Vagina (tissue), 2 donors: ENCODE results near the gene TSPY9. TPM values are rescaled to one million over a fixed set of nuclear protein-coding genes. Genes with fewer than 3 reads are reported as not detected.
"Not testable (repeated sequence)": the region's sequence is repeated elsewhere in the genome, so short reads cannot be mapped to it uniquely, and the experiment has no call there.

Experiments
- DNase-seq, 2 donors: peaks; one replicate each; pipeline ENCODE4 v3.0.0-alpha.2; 2017; ENCODE audit errors: extremely low spot score in 2 of 2
- H3K27ac ChIP-seq: fragments of 200-600 bp; sonication (generic); one replicate; pipeline ENCODE4 v1.5.1; 2019
- H3K27me3 ChIP-seq: fragments of 200-600 bp; sonication (generic); one replicate; pipeline ENCODE4 v1.5.1; 2019
- H3K36me3 ChIP-seq, 2 donors: fragments of 200-600 bp; sonication (generic); one replicate each; pipeline ENCODE4 v1.5.1; 2017 to 2019
- H3K4me1 ChIP-seq: fragments of 200-600 bp; sonication (generic); one replicate; pipeline ENCODE4 v1.5.1; 2019
- H3K4me3 ChIP-seq, 2 donors: fragments of 200-600 bp; sonication (generic); 1 replicate in 1 of 2; 2 replicates in 1 of 2; pipeline ENCODE4 v1.5.1; 2016 to 2019
- H3K9me3 ChIP-seq: fragments of 200-600 bp; sonication (generic); one replicate; pipeline ENCODE4 v1.5.1; 2019
- intact Hi-C: fragments of 100-400 bp; cut with DNase I; formaldehyde crosslinking; loops from one replicate; pipeline ENCODE4 v1.15.1; 2023
- total RNA-seq: library from RNA; depleted of rRNA; stranded (reverse); fragments of >200 nt; gene quantifications from one replicate; pipeline ENCODE4 v1.2.3, GENCODE V29; 2016

TSPY9 gene, protein sequence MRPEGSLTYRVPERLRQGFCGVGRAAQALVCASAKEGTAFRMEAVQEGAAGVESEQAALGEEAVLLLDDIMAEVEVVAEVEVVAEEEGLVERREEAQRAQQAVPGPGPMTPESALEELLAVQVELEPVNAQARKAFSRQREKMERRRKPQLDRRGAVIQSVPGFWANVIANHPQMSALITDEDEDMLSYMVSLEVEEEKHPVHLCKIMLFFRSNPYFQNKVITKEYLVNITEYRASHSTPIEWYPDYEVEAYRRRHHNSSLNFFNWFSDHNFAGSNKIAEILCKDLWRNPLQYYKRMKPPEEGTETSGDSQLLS
- total RNA-seq: not detected

DNA sequence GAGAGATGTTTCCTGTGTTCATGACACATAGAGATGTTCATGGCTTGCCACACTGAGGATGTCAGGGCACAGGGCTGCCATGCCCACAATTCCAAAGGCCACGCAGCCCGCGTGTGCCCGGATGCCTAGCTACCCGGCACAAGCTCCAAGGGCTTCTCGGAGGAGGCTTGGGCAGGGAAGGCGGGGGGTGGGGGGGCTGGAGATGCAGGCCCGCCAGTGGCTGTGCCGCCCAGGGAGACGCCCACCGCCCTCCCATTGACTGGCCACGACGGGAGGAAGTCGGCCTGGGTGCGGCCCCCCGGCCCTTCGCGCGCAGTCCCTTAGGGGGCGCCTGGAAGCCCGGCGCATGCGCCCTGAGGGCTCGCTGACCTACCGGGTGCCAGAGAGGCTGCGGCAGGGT is at the start of gene TSPY9:
TSPY9 (plus strand) TSS at position 301 of the 400 bp plus-strand sequence; CDS start at position 347, 46 bp downstream.
- H3K27ac ChIP-seq, H3K4me1 ChIP-seq, H3K36me3 ChIP-seq, intact Hi-C loops, DNase-seq, H3K9me3 ChIP-seq, H3K4me3 ChIP-seq, H3K27me3 ChIP-seq: not testable (repeated sequence)

DNA sequence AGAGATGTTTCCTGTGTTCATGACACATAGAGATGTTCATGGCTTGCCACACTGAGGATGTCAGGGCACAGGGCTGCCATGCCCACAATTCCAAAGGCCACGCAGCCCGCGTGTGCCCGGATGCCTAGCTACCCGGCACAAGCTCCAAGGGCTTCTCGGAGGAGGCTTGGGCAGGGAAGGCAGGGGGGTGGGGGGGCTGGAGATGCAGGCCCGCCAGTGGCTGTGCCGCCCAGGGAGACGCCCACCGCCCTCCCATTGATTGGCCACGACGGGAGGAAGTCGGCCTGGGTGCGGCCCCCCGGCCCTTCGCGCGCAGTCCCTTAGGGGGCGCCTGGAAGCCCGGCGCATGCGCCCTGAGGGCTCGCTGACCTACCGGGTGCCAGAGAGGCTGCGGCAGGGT is 20.4 kb upstream of the TSPY9 start, which contains the start of gene TSPY1:
TSPY1 (plus strand) TSS at position 301 of the 400 bp plus-strand sequence; CDS start at position 347, 46 bp downstream.
- H3K27ac ChIP-seq, DNase-seq, H3K27me3 ChIP-seq, H3K9me3 ChIP-seq, intact Hi-C loops, H3K4me3 ChIP-seq, H3K4me1 ChIP-seq, H3K36me3 ChIP-seq: not testable (repeated sequence)

DNA sequence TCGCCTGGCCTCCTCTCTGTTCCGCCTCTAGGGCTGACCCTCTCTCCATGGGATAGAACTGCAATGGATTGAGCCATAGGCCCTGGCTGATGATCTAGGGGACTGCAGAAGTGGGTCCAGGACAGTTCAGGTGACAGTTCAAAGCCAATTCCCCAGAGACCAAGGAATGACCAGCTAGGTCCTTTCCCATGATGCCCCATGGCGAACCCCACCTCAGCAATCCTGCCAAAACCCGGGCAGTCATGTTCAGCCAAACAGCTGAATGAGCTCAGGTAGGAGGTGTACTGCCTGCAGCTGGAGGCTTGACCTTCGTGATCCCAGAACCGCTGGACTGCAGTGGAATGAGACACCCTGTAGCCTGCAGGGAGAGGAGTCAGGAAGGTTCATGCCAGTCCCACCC is 17.3 kb downstream of the TSPY9 start:
- H3K4me3 ChIP-seq, H3K27me3 ChIP-seq, H3K9me3 ChIP-seq, H3K27ac ChIP-seq, H3K4me1 ChIP-seq, H3K36me3 ChIP-seq, DNase-seq, intact Hi-C loops: not testable (repeated sequence)

DNA sequence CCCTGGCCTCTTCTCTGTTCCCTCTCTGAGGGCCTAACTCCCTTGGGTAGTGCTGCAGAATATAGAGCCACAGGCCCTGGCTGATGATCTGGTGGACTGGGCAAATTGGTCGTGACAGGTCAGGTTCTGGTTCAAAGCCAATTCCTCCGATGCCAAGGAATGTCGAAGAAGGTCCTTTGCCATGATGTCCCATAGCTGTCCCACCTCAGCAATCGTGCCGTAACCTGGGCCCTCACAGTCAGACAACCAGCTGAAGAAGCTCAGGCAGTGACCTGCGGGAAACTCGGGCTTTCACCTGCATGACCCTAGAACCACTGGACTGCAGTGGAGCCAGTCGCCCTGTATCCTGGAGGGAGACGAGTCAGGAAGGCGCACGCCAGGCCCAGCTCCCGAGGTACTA is 29.2 kb downstream of the TSPY9 start:
- H3K27me3 ChIP-seq, H3K27ac ChIP-seq, H3K4me3 ChIP-seq, DNase-seq, intact Hi-C loops, H3K4me1 ChIP-seq, H3K36me3 ChIP-seq, H3K9me3 ChIP-seq: not testable (repeated sequence)

DNA sequence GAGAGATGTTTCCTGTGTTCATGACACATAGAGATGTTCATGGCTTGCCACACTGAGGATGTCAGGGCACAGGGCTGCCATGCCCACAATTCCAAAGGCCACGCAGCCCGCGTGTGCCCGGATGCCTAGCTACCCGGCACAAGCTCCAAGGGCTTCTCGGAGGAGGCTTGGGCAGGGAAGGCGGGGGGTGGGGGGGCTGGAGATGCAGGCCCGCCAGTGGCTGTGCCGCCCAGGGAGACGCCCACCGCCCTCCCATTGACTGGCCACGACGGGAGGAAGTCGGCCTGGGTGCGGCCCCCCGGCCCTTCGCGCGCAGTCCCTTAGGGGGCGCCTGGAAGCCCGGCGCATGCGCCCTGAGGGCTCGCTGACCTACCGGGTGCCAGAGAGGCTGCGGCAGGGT is 40.5 kb downstream of the TSPY9 start, which contains the start of gene TSPY10:
TSPY10 (plus strand) TSS at position 301 of the 400 bp plus-strand sequence; CDS start at position 347, 46 bp downstream.
- H3K9me3 ChIP-seq, intact Hi-C loops, H3K4me1 ChIP-seq, H3K27ac ChIP-seq, H3K4me3 ChIP-seq, H3K27me3 ChIP-seq, H3K36me3 ChIP-seq, DNase-seq: not testable (repeated sequence)

Other genes with a start within 250 kb of the TSPY9 start
- not detected for gene TSPY4, start 149.8 kb upstream of the TSPY9 start, total RNA-seq
- gene TSPY8, start 129.5 kb upstream of the TSPY9 start, total RNA-seq: not detected
- gene TSPY3, start 88.8 kb upstream of the TSPY9 start, total RNA-seq: not detected
- gene TSPY1, start 20.3 kb upstream of the TSPY9 start, total RNA-seq: not detected
- gene TSPY10, start 40.6 kb downstream of the TSPY9 start, total RNA-seq: not detected